ENCODE measurements around the gene NEURL4.

The NEURL4 gene

DNA sequence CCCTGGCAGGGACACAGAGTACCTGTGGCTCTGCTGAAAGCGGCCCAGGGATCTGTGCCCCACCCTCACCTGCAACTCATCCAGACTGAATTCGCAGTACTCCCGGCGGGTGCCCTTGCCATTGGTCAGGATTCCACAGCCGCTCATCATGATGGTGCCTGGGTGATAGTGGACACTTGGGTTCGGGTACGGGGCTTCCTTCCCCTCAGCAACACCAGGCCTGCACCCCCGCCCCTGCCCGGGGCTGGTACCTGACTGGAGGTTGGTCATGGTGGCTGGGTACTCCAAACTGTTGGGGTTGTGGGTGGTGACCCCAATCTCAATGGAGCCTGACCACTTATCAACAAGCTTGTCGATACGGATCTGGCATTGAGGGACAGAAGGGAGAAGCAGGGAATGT lies 2.9 kb downstream of the NEURL4 start:
- no peak for DNase-seq (ENCODE audit: low spot score)
- TF ChIP-seq, protein P1, sequence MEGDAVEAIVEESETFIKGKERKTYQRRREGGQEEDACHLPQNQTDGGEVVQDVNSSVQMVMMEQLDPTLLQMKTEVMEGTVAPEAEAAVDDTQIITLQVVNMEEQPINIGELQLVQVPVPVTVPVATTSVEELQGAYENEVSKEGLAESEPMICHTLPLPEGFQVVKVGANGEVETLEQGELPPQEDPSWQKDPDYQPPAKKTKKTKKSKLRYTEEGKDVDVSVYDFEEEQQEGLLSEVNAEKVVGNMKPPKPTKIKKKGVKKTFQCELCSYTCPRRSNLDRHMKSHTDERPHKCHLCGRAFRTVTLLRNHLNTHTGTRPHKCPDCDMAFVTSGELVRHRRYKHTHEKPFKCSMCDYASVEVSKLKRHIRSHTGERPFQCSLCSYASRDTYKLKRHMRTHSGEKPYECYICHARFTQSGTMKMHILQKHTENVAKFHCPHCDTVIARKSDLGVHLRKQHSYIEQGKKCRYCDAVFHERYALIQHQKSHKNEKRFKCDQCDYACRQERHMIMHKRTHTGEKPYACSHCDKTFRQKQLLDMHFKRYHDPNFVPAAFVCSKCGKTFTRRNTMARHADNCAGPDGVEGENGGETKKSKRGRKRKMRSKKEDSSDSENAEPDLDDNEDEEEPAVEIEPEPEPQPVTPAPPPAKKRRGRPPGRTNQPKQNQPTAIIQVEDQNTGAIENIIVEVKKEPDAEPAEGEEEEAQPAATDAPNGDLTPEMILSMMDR (IDR thresholded peaks at IDR 0.05; ENCODE audit: extremely low read depth, missing control alignments) = no peak

DNA sequence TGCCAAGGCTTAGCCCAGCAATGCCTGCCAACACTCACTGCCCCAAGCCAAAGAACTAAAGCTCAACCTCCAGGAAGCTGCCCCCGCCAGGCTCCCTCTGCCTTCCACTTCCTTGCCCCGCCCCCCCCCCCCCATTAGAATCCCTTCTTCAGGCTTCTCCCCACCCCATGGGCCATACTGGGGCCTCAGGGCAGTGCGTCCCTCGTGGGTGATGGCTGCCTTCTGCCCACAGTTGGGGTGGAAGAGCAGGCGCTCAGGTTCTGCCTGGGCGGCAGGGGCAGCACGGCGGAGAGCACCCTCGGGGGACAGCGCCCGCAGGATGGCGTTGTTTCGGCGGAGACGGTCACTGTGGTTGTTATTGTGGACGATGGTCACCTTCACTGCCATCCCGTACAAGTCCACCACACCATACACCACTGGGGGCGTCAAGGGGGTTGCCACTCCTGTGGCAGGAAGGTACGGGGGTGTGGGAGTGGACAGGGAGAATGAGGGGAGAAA lies 4.1 kb downstream of the NEURL4 start:
- DNase-seq (ENCODE audit: low spot score) = no peak
- TF ChIP-seq, protein P1 (IDR thresholded peaks at IDR 0.05; ENCODE audit: extremely low read depth, missing control alignments) = no peak

DNA sequence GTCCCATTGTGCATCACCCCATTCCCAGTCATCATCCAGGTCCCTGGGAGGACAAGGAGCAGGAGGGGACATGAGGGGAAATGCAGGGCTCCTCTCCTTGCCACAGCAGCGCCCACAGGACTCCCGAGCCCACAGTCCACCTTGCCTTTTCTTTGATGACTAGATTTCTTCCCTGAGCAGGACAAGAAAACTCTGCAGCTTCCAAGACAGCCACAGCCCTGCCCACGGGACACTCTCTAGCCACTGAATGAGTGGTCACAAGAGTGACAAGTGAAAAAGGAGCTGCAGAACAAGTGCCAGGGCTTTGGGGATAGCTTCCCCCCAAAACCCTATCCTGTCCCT lies 4.7 kb downstream of the NEURL4 start:
- TF ChIP-seq, protein P1 (IDR thresholded peaks at IDR 0.05; ENCODE audit: extremely low read depth, missing control alignments) = no peak
- DNase-seq (ENCODE audit: low spot score) = no peak

DNA sequence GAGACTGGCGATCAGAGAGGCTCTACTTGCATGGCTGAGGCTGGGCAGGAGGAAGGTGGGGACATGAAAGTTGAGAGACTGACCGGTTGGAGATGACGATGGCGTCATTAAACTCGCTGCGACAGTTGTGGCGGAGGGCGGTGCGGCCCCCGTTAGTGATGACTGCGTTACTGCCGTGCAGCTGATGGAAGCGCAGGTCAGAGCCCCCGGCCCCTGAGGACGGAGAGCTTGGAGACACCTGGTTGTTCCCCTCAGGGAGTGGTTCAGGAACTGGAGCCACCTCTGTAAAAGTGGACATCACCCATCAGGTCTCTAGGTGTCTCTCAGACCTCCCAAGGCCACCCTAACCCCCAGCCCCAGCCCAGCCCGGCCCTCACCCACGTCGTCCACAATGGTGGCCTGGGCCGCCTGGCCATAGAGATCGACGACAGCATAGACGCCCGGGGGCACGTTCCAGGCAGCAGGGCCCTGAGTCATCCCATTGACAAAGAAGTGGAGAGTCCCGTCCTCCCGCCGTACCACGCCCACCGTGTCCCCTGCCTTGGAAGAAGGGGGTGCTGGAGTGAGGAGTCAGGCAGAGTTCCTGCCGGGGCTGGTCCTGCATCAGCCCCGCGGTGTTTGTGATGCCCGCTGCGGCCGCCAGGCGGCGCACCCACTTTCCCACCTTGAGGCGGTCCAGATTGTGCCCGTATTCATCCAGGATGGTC lies 5.3 kb downstream of the NEURL4 start:
- peak; percentile 79 for DNase-seq (ENCODE audit: low spot score)
- TF ChIP-seq, protein P1 (IDR thresholded peaks at IDR 0.05; ENCODE audit: extremely low read depth, missing control alignments) = peak; percentile 89

DNA sequence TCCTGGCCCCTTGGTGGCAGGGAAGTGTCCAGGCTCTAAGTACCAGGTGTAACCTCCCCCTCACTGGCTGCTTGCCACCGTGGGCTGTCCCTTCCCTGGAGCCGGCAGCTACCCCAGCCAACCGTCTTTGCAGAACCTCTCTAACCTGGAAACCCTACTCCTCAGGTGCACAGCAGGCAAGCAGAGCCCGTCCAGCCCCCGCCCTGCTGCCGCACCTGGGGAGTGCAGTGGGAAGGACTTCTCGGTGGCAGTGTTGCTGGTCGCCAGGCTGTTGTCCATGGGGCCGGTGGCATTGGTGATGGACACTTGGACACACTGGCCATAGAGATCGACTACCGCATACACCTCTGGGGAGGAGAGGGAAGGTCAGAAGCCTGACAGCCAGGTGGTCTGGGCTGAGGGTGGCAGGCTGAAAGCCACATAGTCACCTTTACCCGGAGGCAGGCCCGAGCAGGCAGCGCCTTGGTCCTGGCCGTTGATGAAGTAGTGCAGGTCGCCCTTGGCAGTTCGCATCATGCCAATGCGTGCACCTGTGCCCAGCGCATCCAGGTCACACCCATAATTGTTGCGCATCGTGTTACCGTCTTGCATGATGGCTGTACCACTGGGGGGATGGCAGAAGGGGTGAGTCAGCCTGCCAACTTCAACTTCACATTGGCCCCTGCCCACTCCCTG lies 6.5 kb downstream of the NEURL4 start:
- no peak for DNase-seq (ENCODE audit: low spot score)
- TF ChIP-seq, protein P1 (IDR thresholded peaks at IDR 0.05; ENCODE audit: extremely low read depth, missing control alignments) = no peak

DNA sequence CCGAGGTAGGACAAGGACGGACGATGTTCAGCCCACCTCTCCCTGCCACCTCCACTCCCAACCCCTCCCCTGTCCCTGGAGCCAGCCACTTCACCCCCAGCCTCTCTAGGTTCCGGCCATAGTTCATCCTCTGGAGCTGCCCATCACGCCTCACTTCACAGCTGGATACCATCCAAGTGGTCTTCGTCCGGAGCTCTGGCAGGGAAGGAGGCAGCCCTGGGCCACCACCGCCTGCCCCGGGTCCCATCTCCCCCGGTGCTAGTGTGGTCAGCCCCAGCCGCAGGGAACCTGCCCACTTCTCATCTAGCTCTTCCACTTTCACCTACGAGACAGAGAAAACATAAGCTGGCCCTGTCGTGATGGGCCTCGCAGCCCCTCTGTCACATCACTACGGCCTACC lies 7.7 kb downstream of the NEURL4 start:
- TF ChIP-seq, protein P1 (IDR thresholded peaks at IDR 0.05; ENCODE audit: extremely low read depth, missing control alignments) = no peak
- no peak for DNase-seq (ENCODE audit: low spot score)

DNA sequence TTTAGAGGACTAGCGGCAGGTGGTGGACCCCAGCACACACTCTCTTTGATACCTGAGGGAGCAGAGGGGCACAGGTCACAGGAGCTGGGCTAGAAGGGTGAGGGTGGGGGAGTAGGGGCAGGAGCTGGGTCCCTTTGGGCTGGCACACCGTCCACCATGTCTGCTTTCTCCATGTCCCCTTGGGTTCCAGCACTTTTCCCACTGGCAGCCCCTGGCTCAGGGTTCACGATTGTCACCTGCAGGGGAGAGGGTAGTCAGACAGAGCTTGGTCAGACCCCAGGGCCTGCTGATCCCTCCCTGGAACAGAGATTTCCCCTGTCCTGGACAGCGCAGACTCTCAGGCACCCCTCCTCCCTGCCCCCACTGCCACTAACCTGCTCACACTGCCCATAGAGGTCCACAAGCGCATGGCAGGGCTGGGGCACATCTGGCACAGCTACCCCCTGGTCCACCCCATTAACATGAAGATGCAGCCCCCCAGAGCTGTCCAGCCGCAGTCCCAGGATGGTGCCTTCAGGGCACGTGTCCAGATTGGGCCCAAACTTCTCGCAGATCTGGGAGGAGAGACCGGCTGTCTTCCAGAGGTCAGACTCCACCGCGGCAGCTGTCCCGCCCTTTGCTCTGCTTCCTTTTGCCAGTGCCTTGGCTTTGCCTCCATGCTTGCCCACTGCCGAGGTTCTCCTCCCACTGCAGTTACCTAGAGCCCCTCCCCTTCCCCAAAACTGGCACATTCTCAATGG lies 10.8 kb downstream of the NEURL4 start:
- TF ChIP-seq, protein P1 (IDR thresholded peaks at IDR 0.05; ENCODE audit: extremely low read depth, missing control alignments) = no peak

More for the DNA sequence above, 10.8 kb downstream of the NEURL4 start:
- no peak for DNase-seq (ENCODE audit: low spot score)
